Left forelimb (tissue), 1 donor: Measurements from ENCODE around the gene TYR.
"Not testable (repeated sequence)": the region's sequence is repeated elsewhere in the genome, so short reads cannot be mapped to it uniquely, and the experiment has no call there.

ENCODE experiments used
- DNase-seq: peaks from one replicate; pipeline ENCODE4 v3.0.0-alpha.2; 2018; ENCODE audit warnings: low spot score

TYR gene

DNA sequence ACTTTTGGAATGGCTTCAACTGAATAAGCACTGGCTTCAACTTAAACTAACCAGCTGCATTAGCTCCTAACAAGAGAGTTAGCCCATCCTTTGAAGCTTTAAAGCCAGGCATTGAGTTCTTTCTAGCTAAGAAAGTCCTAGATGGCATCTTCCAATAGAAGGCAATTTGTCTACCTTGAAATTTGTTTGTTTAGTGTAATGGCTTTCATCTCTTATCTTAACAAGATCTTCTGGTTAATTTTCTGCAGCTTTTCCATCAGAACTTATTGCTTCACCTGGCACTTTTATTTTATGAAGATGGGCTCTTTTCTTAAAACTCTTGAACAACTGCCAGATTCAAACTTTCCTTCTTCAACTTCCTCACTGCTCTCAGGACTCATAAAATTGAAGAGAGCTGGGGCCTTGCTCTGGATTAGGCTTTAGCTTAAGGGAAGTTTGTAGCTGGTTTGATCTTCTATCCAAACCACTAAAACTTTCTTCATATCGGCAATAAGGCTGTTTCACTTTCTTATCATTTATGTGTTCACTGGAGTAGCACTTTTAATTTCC, 94.9 kb downstream of the TYR start:
- DNase-seq = not testable (repeated sequence)

DNA sequence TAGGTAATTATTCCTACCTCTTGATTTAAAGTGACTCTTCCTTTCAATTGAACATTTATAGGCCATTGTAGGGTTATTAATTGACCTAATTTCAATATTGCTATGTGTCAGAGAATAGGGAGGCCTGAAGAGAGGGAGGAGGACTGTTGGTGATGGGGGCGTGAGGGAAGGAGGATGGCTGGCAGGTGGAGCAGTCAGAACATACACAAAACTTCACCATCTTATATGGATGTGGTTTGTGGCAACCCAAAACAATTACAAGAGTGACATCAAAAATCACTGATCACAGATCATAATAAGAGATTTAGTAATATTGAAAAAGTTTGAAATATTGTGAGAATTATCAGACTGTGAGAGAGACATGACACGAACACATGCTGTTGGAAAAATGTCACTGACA, 95.5 kb downstream of the TYR start:
- DNase-seq = not testable (repeated sequence)

DNA sequence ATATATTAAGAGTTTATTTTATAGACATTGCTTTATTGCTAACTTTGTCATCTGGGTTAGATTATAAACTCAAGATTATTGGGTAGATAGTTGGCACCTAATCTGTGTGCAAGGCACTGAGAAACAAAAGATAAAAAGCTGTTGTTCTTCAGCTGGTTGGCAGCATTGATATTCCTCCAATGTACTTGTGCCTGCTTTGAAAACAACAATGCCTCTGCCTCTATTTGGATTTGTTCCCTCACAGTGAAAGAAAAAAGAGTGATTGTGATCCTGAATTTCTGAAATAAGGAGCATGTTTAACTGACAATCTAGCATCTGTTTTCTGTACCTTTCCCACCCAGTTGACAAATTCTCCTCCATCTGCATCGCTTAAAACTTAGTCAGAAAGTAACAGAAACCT, 98.3 kb downstream of the TYR start:
- DNase-seq = no peak

DNA sequence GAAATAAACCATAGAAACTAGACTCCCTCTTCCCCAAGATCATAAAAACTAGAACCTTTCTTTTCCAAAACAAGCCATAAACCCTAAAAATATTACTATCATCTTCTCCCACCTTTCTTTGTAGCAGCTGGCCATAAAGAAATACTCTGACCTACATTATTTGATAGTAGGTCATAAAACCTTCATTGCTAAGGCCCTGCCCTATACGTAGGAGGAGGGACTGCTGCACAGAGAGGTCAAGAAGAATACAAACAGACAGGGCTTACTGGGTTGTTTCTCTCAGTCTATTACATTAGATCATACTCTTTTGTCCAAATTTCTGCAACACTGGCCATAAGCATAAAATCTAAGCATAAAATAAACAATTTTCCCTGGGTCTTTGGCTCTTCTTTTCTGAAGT, 101.5 kb downstream of the TYR start:
- DNase-seq = no peak

DNA sequence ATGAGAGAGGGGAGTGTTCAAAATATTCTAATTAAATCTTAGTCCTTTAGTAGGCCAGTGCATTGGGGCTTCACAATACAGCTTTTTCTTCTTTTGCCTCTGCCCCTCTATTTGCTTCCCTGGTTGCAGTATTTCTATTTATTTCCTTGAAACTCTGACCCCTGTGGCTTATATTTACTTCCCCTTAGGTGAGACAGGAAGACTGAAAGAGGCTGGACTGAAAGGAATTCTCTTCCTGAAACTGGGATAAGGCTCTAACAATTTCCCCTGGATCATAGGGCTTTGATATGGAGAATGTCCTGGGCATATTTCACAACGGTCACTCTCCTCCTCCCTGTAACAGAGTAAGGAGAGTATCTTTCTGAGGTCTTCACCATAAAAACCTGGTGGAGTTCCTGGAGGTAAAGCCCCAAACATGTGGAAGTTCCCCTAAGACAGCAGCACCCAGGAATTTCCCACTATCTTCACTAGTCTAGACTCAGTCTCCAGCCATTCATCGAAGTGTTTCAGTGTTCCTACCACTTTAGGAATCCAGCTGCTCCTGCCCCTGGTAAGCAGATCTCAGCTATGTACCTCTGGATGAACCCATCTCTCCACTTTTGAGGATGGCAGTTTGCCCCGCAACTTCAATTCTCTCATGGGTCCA, 103.5 kb downstream of the TYR start:
- DNase-seq = not testable (repeated sequence)

DNA sequence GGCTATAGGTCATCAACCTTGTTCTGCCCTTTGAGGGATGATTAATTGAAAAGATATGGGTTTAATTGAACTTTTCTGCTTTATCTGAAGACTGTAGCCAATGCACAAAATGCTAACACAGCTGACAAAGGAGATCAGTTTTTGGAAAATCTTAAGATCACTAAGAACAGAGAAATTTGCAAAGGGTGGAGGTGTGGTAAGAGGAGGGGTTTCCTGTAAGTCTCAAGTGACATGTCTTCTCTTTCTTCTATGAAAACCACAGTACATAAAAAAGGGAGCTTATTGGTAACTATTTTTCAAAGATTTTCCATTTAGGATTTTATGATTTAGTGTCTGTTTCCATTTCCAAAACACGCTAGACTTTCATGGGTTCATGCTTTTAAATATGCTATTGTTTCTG, 108.9 kb downstream of the TYR start:
- not testable (repeated sequence) for DNase-seq

DNA sequence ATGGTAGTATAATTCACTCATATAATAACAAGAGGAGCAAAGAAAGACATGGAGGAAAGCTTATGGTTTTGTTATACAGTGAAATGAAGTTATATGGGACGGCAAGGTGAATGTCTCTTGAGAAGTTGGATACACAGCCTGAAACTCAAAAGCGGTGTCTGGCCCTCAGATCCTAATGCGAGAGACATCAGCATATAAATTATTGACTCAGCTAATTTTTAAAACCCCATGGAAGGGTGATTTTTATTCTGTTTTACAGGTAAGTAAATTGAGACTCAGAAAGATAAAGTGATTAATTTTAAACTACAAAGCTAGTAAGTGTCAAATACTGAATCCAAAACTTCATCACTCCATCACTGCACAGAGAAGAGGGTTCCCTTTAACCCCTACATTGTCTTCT, 110.3 kb downstream of the TYR start:
- not testable (repeated sequence) for DNase-seq

DNA sequence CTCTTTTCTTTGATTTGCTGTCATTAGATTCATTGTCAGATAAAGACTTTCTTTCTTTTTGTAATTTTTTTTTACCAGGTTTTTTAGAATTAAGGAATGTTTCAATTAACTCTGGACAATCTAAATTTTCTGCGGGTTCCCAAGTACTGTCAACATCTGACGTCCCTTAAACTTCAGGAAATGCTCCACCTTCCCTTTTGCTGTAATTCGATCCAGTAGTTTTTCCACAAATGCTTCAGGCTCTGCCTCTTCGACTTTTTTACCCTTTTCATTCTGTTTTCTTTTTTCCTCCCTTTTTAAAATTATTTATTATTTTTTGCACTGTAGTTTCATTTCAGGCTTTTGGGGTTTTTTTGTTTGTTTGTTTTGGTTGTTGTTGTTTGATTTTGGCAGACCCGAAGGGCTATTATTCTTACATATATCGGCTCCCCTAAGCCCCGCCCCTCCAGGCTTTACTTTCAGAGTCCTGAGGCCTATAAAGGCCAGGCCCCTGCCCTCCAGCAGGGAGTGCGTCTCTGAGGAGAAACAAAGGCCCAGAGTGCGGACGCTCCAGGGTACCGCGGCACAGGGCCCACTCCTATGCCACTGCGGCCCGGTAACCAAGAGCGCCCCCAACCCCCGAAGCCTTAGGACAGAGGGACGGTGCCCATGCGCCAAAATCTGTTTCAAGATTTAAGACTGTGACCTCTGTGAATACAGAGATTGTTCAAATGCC, 116.4 kb downstream of the TYR start:
- peak; percentile 59 for DNase-seq

DNA sequence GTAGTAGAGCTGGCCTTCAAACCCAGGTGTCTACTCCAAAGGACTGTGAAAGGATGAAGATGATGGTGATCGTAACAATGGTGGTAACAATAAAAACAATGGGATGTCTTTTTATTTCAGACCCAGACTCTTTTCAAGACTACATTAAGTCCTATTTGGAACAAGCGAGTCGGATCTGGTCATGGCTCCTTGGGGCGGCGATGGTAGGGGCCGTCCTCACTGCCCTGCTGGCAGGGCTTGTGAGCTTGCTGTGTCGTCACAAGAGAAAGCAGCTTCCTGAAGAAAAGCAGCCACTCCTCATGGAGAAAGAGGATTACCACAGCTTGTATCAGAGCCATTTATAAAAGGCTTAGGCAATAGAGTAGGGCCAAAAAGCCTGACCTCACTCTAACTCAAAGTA, 117.3 kb downstream of the TYR start:
- DNase-seq = not testable (repeated sequence)

DNA sequence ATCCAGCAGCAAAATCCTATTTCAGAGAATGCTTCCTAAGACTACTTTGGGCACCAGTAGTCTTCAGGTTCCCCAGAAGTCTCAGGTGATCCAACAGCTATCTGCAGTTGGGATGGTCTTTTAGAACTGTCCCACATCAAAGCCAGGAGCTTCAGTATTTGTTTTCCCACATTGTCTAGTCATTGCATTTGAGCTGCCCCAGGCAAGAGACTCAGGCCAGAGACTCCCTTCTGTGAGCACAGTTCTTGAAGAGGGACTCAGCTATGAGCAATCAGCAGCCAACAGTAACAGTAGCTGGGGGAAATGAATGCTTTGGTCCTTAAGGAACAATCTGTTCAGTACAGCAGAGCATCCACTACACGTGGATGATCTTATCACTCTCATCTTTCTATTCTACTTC, 125.4 kb downstream of the TYR start:
- DNase-seq = not testable (repeated sequence)

DNA sequence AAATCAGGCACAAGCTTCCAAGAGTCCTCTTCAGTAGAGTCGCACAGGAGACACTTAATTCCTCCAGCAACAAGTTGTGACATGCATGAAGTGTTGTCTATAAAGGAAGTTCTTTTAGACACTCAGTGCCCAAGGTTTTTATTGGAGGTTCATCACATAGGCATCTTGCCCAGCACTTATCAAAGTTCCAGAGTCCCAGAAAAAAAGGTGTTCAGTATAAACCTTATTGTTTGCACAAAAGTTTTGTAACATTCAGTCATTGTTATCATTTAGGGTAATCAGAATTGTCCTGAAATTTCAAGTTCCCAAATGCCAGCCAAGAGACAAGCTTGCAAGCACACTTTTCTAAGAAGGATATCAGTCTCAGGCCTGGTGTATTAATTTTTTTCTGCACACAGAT, 130.6 kb downstream of the TYR start:
- not testable (repeated sequence) for DNase-seq

DNA sequence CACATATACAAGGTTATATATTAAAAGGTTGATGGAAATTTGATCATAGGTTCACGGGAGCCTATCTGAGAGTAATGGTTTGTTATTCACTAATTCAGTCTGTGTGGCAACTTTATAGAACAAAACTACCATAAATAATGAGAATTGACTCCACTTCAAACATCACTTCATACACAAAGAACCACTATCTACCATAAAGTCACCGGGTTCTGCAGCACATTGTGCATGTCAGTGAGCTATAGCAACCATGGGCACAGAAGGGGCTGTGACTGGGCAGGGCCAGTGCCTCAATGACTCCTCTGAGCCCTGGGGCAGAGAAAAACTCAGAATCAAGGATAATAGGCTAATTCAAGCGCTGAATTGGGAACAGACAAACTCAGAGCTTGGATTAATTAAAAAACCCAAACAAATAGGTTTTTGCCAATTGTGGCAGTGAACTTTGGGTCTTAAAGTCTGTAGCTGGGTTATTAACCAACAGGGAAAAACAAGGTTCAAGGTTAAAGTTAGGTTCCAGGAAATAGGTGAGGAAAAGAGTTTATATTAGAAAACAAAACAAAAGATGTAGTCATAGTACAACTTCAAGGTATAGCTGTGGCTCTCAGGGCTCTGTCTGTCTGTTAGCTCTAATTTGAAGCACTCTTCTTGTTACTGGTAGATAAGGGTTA, 131.8 kb downstream of the TYR start:
- not testable (repeated sequence) for DNase-seq

DNA sequence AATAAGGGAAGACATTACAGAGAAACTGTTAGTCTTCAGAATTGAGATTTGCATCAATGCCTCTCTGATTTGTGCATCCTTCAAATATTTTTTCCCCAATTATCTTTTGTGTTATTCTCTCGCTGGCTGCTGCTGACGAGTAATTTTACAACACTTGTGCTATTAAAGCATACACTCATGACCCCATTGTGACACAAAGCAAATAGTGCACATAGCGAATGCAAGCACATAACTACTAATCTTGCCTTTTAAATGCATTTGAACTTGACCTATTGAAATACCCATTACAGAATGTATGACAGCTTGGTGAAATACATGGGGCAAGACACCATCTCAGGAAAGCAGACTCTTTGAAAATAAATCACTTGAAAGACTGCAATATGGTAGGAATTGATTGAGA, 132.9 kb downstream of the TYR start:
- DNase-seq = not testable (repeated sequence)

DNA sequence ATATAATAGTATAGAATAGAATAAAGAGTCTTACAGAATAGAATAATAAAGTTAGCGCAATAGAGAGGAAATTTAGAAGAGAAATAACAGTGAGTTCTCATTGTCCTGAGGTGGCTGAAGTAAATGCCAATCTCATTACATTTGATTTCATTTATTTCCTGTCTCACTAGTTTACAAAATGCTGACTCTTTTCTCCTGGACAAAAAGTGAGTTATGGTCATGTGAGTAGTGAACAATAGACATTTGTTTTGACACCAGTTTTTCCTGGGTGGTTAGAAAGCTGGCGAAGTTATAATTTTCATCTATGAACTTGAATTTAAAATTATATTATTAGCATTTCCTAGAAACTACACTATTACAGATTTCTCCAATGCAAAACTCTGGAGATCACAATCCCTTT, 143.7 kb downstream of the TYR start:
- no peak for DNase-seq

DNA sequence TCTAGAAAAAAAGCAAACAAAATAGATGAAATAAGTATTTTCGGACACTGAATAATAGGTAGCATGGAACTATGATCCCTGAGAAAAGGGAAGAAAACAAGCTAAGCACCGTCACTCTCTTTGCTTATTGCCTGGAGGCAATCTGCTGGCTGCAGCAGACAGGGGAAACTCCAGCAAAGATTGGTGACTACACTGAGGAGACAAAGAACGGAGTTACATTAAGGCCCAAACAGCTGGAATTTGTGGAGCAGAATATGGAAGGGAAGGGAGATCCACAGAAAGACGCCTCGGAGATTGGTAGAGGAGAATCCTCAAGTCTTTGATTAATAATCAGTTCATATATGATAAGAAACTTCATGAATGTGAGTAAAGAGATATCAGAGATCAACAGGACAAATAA, 150.2 kb downstream of the TYR start:
- no peak for DNase-seq

DNA sequence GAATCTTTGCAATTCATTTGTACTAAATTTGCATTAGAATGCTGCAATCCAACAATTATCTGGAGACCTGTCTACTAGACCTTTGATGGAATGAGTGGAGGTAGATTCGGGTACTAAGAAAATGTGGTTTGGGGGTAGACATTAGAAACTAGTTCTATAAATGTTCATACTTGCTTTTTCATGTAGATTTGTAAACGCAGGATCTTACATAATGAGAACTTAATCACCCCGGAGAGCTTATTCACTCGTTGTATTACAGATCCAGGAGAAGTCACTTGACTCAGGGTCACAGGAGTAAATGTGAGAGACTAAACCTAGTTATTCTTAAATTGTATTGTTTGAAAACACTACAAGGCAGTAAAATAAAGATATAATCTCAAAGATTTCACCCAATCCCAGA, 154.3 kb downstream of the TYR start:
- DNase-seq = not testable (repeated sequence)

DNA sequence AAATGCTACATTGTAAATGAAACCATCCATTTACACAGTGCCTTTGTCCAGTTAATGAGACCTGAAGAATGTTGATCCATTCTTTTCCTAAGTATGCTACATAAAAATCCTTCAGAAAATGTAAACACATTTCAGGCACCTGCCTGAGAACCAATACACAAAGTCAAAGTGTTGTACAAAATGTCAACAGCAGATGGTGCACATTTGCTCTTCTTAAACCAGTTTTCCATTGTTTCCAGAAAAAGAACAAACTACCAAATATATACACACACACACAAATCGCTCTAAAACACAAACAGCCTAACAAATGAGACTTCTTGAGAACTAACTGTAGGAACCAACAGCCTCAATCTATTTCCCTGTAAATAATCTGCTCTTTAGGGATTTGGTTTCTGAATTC, 156.0 kb downstream of the TYR start:
- not testable (repeated sequence) for DNase-seq

DNA sequence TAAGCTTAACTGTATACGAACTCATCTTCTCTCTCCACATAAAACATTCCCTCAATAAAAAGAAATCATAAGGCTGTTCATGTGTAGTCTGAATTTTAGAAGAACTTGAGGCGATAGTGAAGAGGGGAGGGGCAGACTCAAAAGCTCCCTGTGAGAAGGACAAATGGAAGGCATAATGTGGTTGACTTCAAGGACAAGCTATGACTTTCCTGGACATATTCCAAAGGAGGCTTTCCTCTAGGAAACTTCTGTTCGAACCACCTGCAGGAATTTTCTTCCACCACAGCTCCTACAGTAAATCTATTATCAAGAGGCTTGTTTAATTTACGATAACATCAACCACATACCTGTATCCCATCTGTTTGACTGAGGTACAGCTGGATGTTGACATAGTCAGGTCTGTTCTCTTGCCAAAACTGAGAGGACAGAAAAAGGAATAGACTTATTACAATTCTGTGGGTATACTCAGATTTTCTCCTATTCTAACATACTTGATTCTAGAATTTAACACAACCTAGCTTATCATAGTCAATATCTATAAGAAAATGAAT, 159.5 kb downstream of the TYR start:
- DNase-seq = not testable (repeated sequence)

DNA sequence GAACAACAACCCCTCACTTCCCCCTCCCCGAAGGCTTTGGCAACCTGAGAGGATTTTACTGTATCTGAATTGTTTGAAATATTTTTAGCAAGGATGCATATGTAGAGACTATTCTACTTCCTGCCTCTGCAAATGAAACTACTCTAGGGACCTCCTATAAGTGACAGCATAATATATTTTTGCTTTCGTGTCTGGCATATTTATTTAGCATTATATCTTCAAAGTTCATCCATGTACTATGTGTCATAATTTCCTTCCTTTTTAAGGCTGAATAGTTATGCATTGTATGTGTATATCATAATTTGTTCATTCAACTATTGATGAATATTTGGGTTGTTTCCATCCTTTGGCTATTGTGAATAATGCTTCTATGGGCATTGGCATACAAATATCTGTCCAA, 160.4 kb downstream of the TYR start:
- DNase-seq = not testable (repeated sequence)

DNA sequence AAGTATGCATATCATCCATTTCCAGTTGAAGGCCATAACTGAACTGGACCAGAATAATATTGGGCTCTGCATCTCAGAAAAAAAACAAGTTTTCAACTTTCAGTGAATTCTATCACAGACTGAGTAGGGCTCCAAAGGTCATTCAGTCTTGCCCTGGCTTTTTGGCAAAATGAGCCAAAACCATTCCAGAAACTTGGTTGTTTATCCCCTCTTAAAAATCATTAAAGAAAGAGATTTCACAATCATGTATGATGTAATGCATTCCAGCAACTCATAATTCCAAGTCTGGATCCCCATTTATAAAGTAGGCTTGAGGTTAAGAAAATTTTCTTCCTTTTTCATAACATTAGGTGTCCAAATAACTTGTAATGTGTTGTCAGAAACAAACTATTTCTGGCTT, 162.8 kb downstream of the TYR start:
- not testable (repeated sequence) for DNase-seq

DNA sequence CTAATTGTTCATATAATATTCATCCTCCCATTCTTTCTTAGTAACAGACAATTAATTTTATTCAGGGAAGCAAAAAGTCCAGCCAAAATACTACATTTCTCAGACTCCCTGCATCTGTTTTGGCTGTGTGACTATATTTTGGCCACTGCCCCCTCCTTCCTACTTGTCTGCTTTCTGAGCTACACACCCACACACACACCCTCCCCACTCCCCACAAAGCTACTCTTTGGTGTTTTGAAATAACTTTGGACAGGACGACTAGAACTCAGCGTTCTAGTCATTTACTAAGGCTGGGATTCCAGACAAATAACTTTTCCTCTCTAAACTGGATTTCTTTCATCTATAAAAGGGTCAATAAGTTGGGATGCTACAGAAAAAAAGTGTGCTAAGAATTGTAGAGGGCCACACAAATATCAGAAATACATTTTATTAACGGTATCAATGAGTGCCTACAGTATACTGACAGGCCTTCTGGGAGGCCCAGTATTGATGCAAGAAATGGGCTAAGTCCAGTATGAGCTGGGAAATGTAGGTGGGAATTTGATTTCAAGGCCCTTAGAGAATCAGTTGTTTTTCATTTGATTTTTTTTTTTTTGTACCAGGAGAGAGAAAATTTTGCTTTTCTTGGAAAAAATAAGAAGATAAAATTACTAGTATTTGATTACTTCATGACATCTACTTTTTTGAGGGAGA, 165.4 kb downstream of the TYR start:
- DNase-seq = not testable (repeated sequence)
